ENCODE data around the gene STS.

- TF ChIP-seq BRCA1 (IDR thresholded peaks at IDR 0.05; ENCODE audit: low read depth, low read length) (no peak), CBX5 (IDR thresholded peaks at IDR 0.05; ENCODE audit: low read depth) (no peak), CTCF (IDR thresholded peaks at IDR 0.05 in 2 of 3, conservative IDR thresholded peaks at IDR 0.05 in 1 of 3; ENCODE audit: control insufficient read depth in 2 of 3, extremely low read depth in 1 of 3, insufficient read depth in 1 of 3, low read depth in 3 of 3, low read length in 3 of 3) (no peak), POLR2AphosphoS5 (IDR thresholded peaks at IDR 0.05; ENCODE audit: low read length) (no peak), ZBTB33 (IDR thresholded peaks at IDR 0.05) (no peak), BACH1 (IDR thresholded peaks at IDR 0.05; ENCODE audit: borderline replicate concordance) (no peak), POLR2A (IDR thresholded peaks at IDR 0.05; ENCODE audit: low read depth, low read length) (no peak), ETV6 (conservative IDR thresholded peaks at IDR 0.05 in 1 of 2, IDR thresholded peaks at IDR 0.05 in 1 of 2; ENCODE audit: borderline replicate concordance in 1 of 2, low read depth in 1 of 2) (no peak), SIN3A (IDR thresholded peaks at IDR 0.05; ENCODE audit: low read depth, low read length) (no peak), ZNF274 (IDR thresholded peaks at IDR 0.05; ENCODE audit: insufficient read depth, insufficient read length) (no peak), GABPA (IDR thresholded peaks at IDR 0.05; ENCODE audit: low read depth) (no peak), EZH2 (IDR thresholded peaks at IDR 0.05; ENCODE audit: borderline replicate concordance, control insufficient read depth, low read depth, low read length) (no peak), ZBTB11 (CRISPR knock-in tag; IDR thresholded peaks at IDR 0.05) (no peak)
Observed at GRCh38 chrX:7192871-7193270, 45.4 kb downstream of the STS start.

Measured in GM12878 (cell line).